Measurements from ENCODE around the gene ADARB1. TPM values are rescaled to one million over a fixed set of nuclear protein-coding genes. Genes with fewer than 3 reads are reported as not detected.

Gene ADARB1
- total RNA-seq, 1 experiment from 2014 or later: 31.9 TPM

DNA sequence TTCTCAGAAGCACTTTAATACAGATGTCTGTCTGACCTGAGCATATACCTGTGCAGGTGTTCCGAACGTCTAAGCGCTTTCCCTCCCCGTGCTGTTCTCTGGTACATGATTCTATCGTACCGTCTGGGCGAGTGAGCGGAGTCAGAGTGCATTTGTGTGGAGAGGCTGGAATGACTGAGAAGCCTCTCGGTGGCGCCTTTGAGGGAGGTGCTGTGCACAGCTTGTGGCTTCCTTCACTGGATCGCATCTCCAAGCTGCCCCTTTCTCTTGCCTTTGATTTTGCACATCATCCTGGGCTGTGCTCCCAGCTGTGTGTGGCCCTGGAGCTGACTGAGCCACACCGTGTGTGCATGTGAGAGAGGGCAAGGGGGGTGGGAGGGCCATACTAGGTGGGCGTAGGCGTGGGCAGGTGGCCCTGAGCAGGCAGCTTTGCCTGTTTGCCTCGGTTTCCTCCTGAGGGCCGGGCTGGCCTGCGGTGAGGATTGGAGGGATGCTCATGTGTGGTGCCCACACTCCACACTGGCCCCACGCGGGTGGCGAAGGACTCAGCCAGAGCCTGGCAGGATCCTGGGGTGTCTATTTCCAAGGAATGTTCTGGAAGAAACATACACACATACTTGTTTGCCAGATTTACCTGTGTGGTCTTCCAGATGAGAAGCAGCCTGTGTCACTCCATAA, 105.3 kb downstream of the ADARB1 start:
- Histone ChIP-seq H3K27ac (ENCODE audit: low read depth, low read length, poor library complexity, severe bottlenecking) (no peak overlapping the region), H3K4me1 (ENCODE audit: insufficient read depth, low read length, poor library complexity, severe bottlenecking) (no peaks in the 10 kb centered on the region), H3K27me3 (replicated peaks; ENCODE audit: insufficient read depth, low read depth, low read length, poor library complexity) (no peaks in the 10 kb centered on the region), H3K9me3 (ENCODE audit: low read depth, low read length, poor library complexity, severe bottlenecking) (no peaks in the 10 kb centered on the region), H3K4me3 (ENCODE audit: low read depth, low read length, poor library complexity, severe bottlenecking) (no peak overlapping the region), H3K36me3 (ENCODE audit: insufficient read depth, low read length, poor library complexity, severe bottlenecking) (no peaks in the 10 kb centered on the region)
- ChIA-PET CTCF (no interaction called here), POLR2A (ENCODE audit: low non-redundant PET) (no interaction called here)
- TF ChIP-seq CTCF (conservative IDR thresholded peaks at IDR 0.05; ENCODE audit: low read depth, low read length) (no peak), EZH2 (IDR thresholded peaks at IDR 0.05; ENCODE audit: borderline replicate concordance, low read depth, low read length, poor library complexity, severe bottlenecking) (no peak)
- DNase-seq (ENCODE audit: low spot score): no peak
- intact Hi-C loops (cut with micrococcal nuclease; ENCODE audit: unreplicated experiment): no loop called here
- BruUV-seq (replicated peaks): no TSS peak

- TF ChIP-seq CTCF (conservative IDR thresholded peaks at IDR 0.05; ENCODE audit: low read depth, low read length) (no peak), EZH2 (IDR thresholded peaks at IDR 0.05; ENCODE audit: borderline replicate concordance, low read depth, low read length, poor library complexity, severe bottlenecking) (no peak)
- no TSS peak for BruUV-seq (replicated peaks)
- POLR2A ChIA-PET (ENCODE audit: low non-redundant PET): no interaction called here
- intact Hi-C loops (cut with micrococcal nuclease; ENCODE audit: unreplicated experiment): no loop called here
- no peaks in the 10 kb centered on the region for H3K27me3 ChIP-seq (replicated peaks; ENCODE audit: insufficient read depth, low read depth, low read length, poor library complexity)
- CTCF ChIA-PET: no interaction called here
- H3K9me3 ChIP-seq (ENCODE audit: low read depth, low read length, poor library complexity, severe bottlenecking): no peaks in the 10 kb centered on the region
- H3K4me1 ChIP-seq (ENCODE audit: insufficient read depth, low read length, poor library complexity, severe bottlenecking): no peaks in the 10 kb centered on the region
- H3K27ac ChIP-seq (ENCODE audit: low read depth, low read length, poor library complexity, severe bottlenecking): no peak overlapping the region
- no peak overlapping the region for H3K4me3 ChIP-seq (ENCODE audit: low read depth, low read length, poor library complexity, severe bottlenecking)
- DNase-seq (ENCODE audit: low spot score): no peak
- peaks cover under 1% of the 10 kb centered on the region for H3K36me3 ChIP-seq (ENCODE audit: insufficient read depth, low read length, poor library complexity, severe bottlenecking)
Measured at GRCh38 chr21:45180246-45180599, 105.8 kb downstream of the ADARB1 start.

GRCh38 chr21:45182958-45183357, 108.6 kb downstream of the ADARB1 start:
- H3K36me3 ChIP-seq (ENCODE audit: insufficient read depth, low read length, poor library complexity, severe bottlenecking): peaks cover 21% of the 10 kb centered on the region
- ChIA-PET POLR2A (ENCODE audit: low non-redundant PET) (no interaction called here), CTCF (interaction anchor here (1.7 kb wide), 1 partner anchor 43 kb away, joined by 3 read pairs; no protein-coding TSS in a partner anchor)
- intact Hi-C loops (cut with micrococcal nuclease; ENCODE audit: unreplicated experiment): no loop called here
- no peaks in the 10 kb centered on the region for H3K27me3 ChIP-seq (replicated peaks; ENCODE audit: insufficient read depth, low read depth, low read length, poor library complexity)
- no peak overlapping the region for H3K27ac ChIP-seq (ENCODE audit: low read depth, low read length, poor library complexity, severe bottlenecking)
- H3K4me1 ChIP-seq (ENCODE audit: insufficient read depth, low read length, poor library complexity, severe bottlenecking): no peaks in the 10 kb centered on the region
- no peak overlapping the region for H3K4me3 ChIP-seq (ENCODE audit: low read depth, low read length, poor library complexity, severe bottlenecking)
- no TSS peak for BruUV-seq (replicated peaks)
- no peak for DNase-seq (ENCODE audit: low spot score)
- peaks cover 21% of the 10 kb centered on the region for H3K9me3 ChIP-seq (ENCODE audit: low read depth, low read length, poor library complexity, severe bottlenecking)
- TF ChIP-seq EZH2 (IDR thresholded peaks at IDR 0.05; ENCODE audit: borderline replicate concordance, low read depth, low read length, poor library complexity, severe bottlenecking) (no peak), CTCF (conservative IDR thresholded peaks at IDR 0.05; ENCODE audit: low read depth, low read length) (no peak)
